Stimulated activated CD8-positive, alpha-beta memory T cell treated with anti-CD3 and anti-CD28 coated beads, Interleukin-15, amount 100 ng/mL, for 1 hour (primary cell): ENCODE measurements around the gene SPPL3.
A peak's percentile ranks its signal among the peaks of the same experiment; 100 is the strongest.

Experiments
- DNase-seq: peaks from one replicate; pipeline ENCODE4 v3.0.0-alpha.2; 2020; ENCODE audit warnings: low read depth

Gene SPPL3

DNA sequence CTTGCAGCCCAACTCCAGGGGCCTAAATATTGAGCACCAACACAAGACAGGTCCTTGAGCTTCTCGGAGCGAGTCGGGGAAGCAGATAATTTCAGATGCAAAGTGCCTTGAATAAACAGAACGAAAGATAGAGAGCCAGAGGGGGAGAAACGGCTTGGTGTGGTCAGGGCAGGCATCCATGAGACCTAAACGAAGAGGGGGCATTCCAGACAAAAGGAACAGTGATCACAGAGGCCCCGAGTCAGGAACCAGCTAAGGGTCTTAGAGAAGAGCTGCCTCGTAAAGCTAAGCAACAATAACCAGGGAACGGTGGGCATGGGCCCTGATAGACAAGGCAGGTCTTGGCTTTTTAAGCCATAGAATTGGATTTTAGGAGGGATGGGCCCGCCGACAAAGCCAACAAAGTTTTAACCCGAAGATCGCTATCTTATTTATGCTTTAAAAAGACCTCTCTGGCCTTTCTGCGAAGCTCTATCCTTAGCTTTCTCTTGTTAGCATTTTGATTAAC is 179.0 kb downstream of the SPPL3 start:
- no peak for DNase-seq

GRCh38 chr12:120724720-120725119 is 179.4 kb downstream of the SPPL3 start:
- DNase-seq: no peak

- DNase-seq: no peak
Measured at GRCh38 chr12:120722784-120723183, 181.4 kb downstream of the SPPL3 start.

GRCh38 chr12:120721866-120722265 is 182.3 kb downstream of the SPPL3 start:
- no peak for DNase-seq

GRCh38 chr12:120720987-120721801 is 183.0 kb downstream of the SPPL3 start:
- no peak for DNase-seq

DNA sequence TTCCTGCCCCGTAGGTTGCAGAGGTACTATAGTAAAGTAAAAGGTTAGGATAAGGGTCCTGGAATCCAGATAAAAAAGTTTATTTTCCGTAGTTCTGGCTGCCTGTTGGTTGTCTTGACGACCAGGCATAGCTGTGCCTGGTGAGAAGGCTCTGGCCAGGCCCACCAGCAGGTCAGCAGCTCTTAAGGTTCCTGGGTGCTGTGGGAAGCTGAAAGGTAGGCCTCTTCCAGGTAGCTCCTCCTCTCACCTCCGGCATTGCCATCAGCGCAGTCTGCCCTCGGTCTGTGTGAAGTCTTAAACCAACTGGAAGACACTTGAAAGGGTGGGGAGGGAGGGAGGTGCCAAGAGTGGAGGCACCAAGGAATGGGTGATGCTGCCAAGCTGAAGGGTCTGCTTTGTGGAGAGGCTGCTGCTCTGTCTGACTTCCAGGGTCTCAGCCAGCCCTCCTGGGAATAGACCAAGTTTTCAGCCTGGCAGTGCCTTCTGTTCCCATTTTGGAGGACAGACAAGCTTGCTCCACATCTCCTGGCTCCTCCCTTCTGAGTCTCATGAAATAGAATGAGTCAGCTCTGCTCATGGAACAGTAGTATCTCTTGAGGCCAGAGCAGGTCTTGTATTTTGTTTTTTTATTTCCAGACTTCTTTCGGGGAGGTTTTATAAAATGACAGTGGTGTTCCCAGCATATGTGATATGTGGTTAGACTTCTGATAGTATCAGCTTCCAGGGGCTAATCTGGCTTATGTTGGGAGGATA is 183.7 kb downstream of the SPPL3 start:
- DNase-seq: no peak

DNA sequence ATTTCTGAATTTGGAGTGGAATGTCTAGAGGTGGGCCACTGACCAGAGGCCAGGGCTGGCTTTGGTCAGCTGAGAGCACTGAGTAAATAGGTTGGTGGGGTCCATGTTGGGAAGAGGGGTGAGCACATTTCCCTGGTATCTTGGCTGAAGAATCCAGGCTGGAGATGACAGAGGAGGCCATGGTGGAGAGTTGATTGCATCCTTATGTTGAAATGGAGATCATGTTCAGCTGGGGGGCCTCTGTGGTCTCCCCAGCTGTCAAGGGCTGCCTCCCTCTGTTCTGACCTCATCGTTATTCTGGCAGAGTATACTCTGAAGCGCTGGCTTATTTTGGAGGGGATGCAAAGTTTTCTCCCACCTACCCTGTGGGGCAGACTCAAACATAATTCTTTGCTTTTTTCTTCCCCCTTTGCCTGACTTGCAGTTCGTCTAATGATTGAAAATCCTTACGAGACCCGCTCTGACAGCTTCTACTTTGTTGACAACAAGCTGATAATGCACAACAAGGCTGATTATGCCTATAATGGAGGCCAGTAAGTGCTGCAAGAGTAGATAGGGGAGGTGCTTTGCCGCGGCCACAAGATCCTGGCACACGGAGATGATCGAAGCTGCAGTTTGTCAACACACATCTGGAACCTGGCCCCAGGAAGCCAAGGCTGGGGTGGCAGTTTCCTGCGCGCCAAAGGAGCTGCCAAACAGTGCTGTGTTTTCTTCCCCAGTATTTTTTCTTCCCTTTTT is 184.5 kb downstream of the SPPL3 start:
- DNase-seq: no peak

GRCh38 chr12:120719072-120719471 is 185.1 kb downstream of the SPPL3 start:
- no peak for DNase-seq

DNA sequence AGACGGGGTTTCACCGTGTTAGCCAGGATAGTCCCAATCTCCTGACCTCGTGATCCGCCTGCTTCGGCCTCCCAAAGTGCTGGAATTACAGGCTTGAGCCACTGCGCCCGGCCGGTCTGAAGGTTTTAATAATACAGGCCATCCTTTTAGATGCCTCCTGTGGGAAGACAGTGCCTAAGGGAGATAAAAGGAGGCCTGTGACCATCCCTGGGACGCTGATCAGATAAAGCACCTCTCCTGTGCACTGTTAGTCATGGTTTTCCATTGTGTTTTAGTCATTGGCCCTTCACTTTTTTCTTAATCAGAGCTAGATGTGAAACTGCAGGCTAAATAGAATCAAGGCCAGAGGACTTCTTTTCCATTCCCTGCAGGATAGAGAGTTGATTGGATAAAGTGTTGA is 186.1 kb downstream of the SPPL3 start:
- DNase-seq: no peak

DNA sequence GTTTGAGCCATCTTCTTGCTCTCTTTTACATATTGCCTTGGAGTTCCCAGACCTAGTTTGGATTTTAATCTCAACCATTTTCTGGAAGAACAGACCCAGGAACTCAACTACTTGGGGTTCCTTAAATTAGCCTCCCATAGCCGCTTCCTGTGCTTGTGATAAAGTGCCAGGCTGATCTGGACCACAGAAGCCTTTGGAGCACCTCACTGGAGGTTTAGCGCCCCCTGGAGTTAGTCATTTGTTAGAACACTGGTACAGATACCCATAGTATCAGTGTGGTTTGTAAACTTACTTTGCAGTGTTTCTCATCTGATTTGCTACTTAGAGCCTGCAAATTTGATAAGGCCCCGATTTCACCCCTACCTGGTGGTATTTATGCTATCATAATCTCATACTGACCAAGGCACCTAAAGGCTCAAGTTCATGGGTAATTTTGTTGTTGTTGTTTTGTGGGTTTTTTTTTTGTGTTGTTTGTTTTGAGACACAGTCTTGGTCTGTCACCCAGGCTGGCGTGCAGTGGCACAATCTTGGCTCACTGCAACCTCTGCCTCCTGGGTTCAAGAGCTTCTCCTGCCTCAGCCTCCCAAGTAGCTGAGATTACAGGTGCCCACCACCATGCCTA is 190.2 kb downstream of the SPPL3 start:
- peak; percentile 58 for DNase-seq

DNA sequence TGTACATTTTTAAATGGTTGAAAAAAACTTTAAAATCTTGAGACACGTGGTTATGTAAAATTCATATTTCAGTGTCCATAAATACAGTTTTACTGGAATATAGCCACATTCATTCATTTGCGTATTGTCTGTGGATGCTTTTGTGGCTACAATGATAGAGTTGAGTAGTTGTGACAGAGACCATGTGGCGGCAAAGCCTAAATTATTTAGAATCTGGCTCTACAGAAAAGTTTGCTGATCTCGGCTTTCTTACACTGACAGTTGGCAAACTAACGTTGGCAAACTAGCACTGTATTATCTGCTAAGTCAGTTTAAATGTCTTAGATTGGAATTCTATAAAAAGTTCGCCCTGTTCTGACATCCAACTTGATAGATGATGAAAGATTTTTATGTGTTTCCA is 191.5 kb downstream of the SPPL3 start:
- no peak for DNase-seq
